Measurements from ENCODE around the gene FAXDC2. TPM values are rescaled to one million over a fixed set of nuclear protein-coding genes. Genes with fewer than 3 reads are reported as not detected.

FAXDC2 gene
- polyA plus RNA-seq, 4 donors, result 10.8 to 30.9 (median 15.1) TPM

DNA sequence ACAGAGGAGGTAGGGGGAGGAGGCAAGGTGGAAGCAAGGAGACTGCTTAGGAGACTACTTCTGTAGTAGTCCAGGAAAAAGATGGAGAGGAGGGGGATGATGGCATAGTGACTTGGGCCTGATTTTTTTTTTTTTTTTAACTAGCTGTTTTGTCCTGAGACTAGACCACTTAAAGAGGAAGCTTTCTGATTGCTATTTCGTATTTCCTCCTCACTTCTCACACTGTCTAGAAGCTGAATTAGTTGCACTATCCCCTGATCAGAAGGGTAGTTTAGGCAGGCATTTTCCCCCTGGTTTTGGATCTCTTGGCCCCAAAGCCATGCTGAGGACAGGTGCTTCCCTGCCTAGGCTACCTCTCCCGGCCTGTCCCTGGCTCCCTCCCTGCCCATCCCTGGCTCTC lies 80.3 kb downstream of the FAXDC2 start:
- no peak overlapping the region for H3K27ac ChIP-seq (ENCODE audit: low read depth in 1 of 3, low read length in 2 of 3)
- FAIRE-seq, result no peak
- H3K4me3 ChIP-seq (ENCODE audit: low read depth in 1 of 3, low read length in 3 of 3), result no peak overlapping the region
- no peaks in the 10 kb centered on the region for H3K9me3 ChIP-seq (ENCODE audit: control insufficient read depth in 2 of 2, insufficient read depth in 1 of 2, low read depth in 1 of 2, low read length in 1 of 2)
- H3K27me3 ChIP-seq (ENCODE audit: control insufficient read depth in 3 of 3, insufficient read depth in 3 of 3, low read length in 3 of 3), result no peaks in the 10 kb centered on the region
- WGBS, 3 donors, result 37 to 46% (median 45%) methylated on average over 2 of the region's 2 CpGs
- H3K36me3 ChIP-seq (ENCODE audit: control insufficient read depth in 3 of 3, insufficient read depth in 2 of 3, low read depth in 1 of 3, low read length in 3 of 3), result peaks cover 0 to 28% (median 0%) of the 10 kb centered on the region in 3 donors
- peaks cover 12 to 25% (median 23%) of the 10 kb centered on the region in 3 donors for H3K4me1 ChIP-seq (ENCODE audit: control insufficient read depth in 3 of 3, insufficient read depth in 2 of 3, low read depth in 1 of 3, low read length in 2 of 3)
- DNase-seq, result no peak

Other genes starting within 250 kb of the FAXDC2 start
- 100 to 1,000 TPM in 1 of 4 donors, 10 to 100 TPM in 3; 16.8 to 104 (median 43.0) TPM for gene LARP1, start 95.2 kb downstream of the FAXDC2 start, polyA plus RNA-seq
- gene CNOT8, start 8.0 kb upstream of the FAXDC2 start, polyA plus RNA-seq, result 10 to 100 TPM; 43.5 to 54.1 (median 48.9) TPM
- 10 to 100 TPM in 1 of 4 donors, 1 to 10 TPM in 3; 1.4 to 11.6 (median 3.4) TPM for gene GEMIN5, start 87.6 kb upstream of the FAXDC2 start, polyA plus RNA-seq
- 10 to 100 TPM; 33.6 to 63.5 (median 59.2) TPM for gene MRPL22, start 90.5 kb upstream of the FAXDC2 start, polyA plus RNA-seq
- under 1 TPM in 1 of 4 donors, not detected in 3; 0.03 TPM for gene KIF4B, start 163.2 kb upstream of the FAXDC2 start, polyA plus RNA-seq